SK-N-SH treated with all-trans-retinoic acid at 6 μM for 48 hours (cell line): ENCODE results near the gene FXR1.
"Not testable (repeated sequence)": the region's sequence is repeated elsewhere in the genome, so short reads cannot be mapped to it uniquely, and the experiment has no call there.

Experiments used
- ATAC-seq: fragments of 200-7000 bp; cut with Tn5 transposase; 3 replicates; pipeline ENCODE4 v1.9.1; 2020; ENCODE audit warnings: mild to moderate bottlenecking, moderate library complexity
- ARNTL ChIP-seq: fragments of 450-650 bp; formaldehyde crosslinking; IDR thresholded peaks from 2 replicates; pipeline ENCODE4 v1.5.0; 2020; ENCODE audit warnings: low read depth, mild to moderate bottlenecking, moderate library complexity, borderline replicate concordance
- CREB5 ChIP-seq: fragments of 250-450 bp; sonication (Bioruptor Pico); IDR thresholded peaks from 2 replicates; pipeline ENCODE4 v1.5.1; 2020; ENCODE audit warnings: low read depth, mild to moderate bottlenecking, moderate library complexity
- CSDC2 ChIP-seq: fragments of 250-450 bp; sonication (Bioruptor Pico); IDR thresholded peaks from 2 replicates; pipeline ENCODE4 v1.5.0; 2020; ENCODE audit warnings: mild to moderate bottlenecking, moderate library complexity
- CSRNP3 ChIP-seq: fragments of 250-450 bp; sonication (Bioruptor Pico); IDR thresholded peaks from 2 replicates; pipeline ENCODE4 v1.5.1; 2021; ENCODE audit warnings: mild to moderate bottlenecking, moderate library complexity
- ISL1 ChIP-seq: fragments of 250-450 bp; sonication (Bioruptor Pico); IDR thresholded peaks from 2 replicates; pipeline ENCODE4 v2.1.2; 2022; ENCODE audit warnings: mild to moderate bottlenecking, moderate library complexity
- PATZ1 ChIP-seq: fragments of 250-450 bp; sonication (Bioruptor Pico); IDR thresholded peaks from 2 replicates; pipeline ENCODE4 v1.8.0; 2020; ENCODE audit warnings: mild to moderate bottlenecking, moderate library complexity, borderline replicate concordance
- POU6F1 ChIP-seq: fragments of 250-450 bp; sonication (Bioruptor Pico); IDR thresholded peaks from 2 replicates; pipeline ENCODE4 v1.8.0; 2021; ENCODE audit warnings: low read depth, mild to moderate bottlenecking, moderate library complexity, borderline replicate concordance
- PPARA ChIP-seq: fragments of 250-450 bp; sonication (Bioruptor Pico); IDR thresholded peaks from 2 replicates; pipeline ENCODE4 v1.5.0; 2020; ENCODE audit warnings: mild to moderate bottlenecking, borderline replicate concordance
- SNAI2 ChIP-seq: fragments of 250-450 bp; sonication (Bioruptor Pico); IDR thresholded peaks from 2 replicates; pipeline ENCODE4 v1.5.0; 2020; ENCODE audit warnings: mild to moderate bottlenecking, moderate library complexity
- TCF4 ChIP-seq: fragments of 250-450 bp; sonication (Bioruptor Pico); IDR thresholded peaks from 2 replicates; pipeline ENCODE4 v1.8.0; 2021; ENCODE audit warnings: mild to moderate bottlenecking, moderate library complexity, borderline replicate concordance
- TSHZ2 ChIP-seq: fragments of 250-450 bp; sonication (Bioruptor Pico); IDR thresholded peaks from 2 replicates; pipeline ENCODE4 v1.5.0; 2020; ENCODE audit warnings: mild to moderate bottlenecking, moderate library complexity
- ZC3H10 ChIP-seq: fragments of 250-450 bp; sonication (Bioruptor Pico); IDR thresholded peaks from 2 replicates; pipeline ENCODE4 v1.5.1; 2021; ENCODE audit warnings: mild to moderate bottlenecking, moderate library complexity
- ZFP3 ChIP-seq: fragments of 250-450 bp; sonication (Bioruptor Pico); IDR thresholded peaks from 2 replicates; pipeline ENCODE4 v1.5.0; 2020; ENCODE audit warnings: mild to moderate bottlenecking, moderate library complexity
- ZFP30 ChIP-seq: fragments of 450-650 bp; formaldehyde crosslinking; IDR thresholded peaks from 2 replicates; pipeline ENCODE4 v1.5.0; 2022; ENCODE audit warnings: mild to moderate bottlenecking, moderate library complexity
- ZNF70 ChIP-seq: fragments of 450-650 bp; formaldehyde crosslinking; IDR thresholded peaks from 2 replicates; pipeline ENCODE4 v1.5.0; 2020; ENCODE audit warnings: mild to moderate bottlenecking, moderate library complexity
- ZNF8 ChIP-seq: fragments of 450-650 bp; formaldehyde crosslinking; IDR thresholded peaks from 2 replicates; pipeline ENCODE4 v1.5.0; 2020; ENCODE audit warnings: mild to moderate bottlenecking, moderate library complexity

Gene FXR1

GRCh38 chr3:180989291-180990163 is 77.1 kb downstream of the FXR1 start, which contains the start of gene DNAJC19:
TSS of gene DNAJC19 (minus strand) at chr3:180989736. CDS start at chr3:180989602, 134 bp downstream.
- TF ChIP-seq ZFP3 (CRISPR knock-in tag) (no peak), CSDC2 (no peak), ZFP30 (CRISPR knock-in tag) (no peak), TSHZ2 (CRISPR knock-in tag) (no peak), ISL1 (CRISPR knock-in tag) (no peak), ARNTL (CRISPR knock-in tag) (no peak), ZC3H10 (CRISPR knock-in tag) (no peak), CREB5 (no peak), PATZ1 (CRISPR knock-in tag) (no peak), ZNF70 (CRISPR knock-in tag) (no peak), SNAI2 (no peak), ZNF8 (CRISPR knock-in tag) (no peak), POU6F1 (CRISPR knock-in tag) (no peak), CSRNP3 (CRISPR knock-in tag) (no peak)
- ATAC-seq = peak; percentile 97

- no peak; the same call in 2 of the 3 replicates for ATAC-seq
- TF ChIP-seq CSRNP3 (CRISPR knock-in tag) = no peak
- TF ChIP-seq ISL1 (CRISPR knock-in tag) = peak; percentile 50; the same call in 1 of the 2 replicates
These were observed 78.0 kb downstream of the FXR1 start for GRCh38 chr3:180990505-180990904.

- no peak for TF ChIP-seq ZNF8 (CRISPR knock-in tag)
- no peak for TF ChIP-seq ARNTL (CRISPR knock-in tag)
- no peak for TF ChIP-seq TCF4 (CRISPR knock-in tag)
- no peak for TF ChIP-seq ZNF70 (CRISPR knock-in tag)
- no peak for TF ChIP-seq PATZ1 (CRISPR knock-in tag)
- no peak for TF ChIP-seq PPARA (CRISPR knock-in tag)
- TF ChIP-seq POU6F1 (CRISPR knock-in tag) = no peak
- no peak for ATAC-seq
These were observed 84.0 kb downstream of the FXR1 start for GRCh38 chr3:180996415-180996932.

- not testable (repeated sequence) for ATAC-seq
These were observed 89.9 kb downstream of the FXR1 start for GRCh38 chr3:181002331-181002730.

- ATAC-seq = not testable (repeated sequence)
These were observed 91.0 kb downstream of the FXR1 start for GRCh38 chr3:181003469-181003868.
